ENCODE measurements around the gene UPK3BL2. TPM values are rescaled to one million over a fixed set of nuclear protein-coding genes. Genes with fewer than 3 reads are reported as not detected.
"Not testable (repeated sequence)": the region's sequence is repeated elsewhere in the genome, so short reads cannot be mapped to it uniquely, and the experiment has no call there.

Gene UPK3BL2
- total RNA-seq, 1 experiment from 2014 or later, result 25.7 TPM

- H3K9me2 ChIP-seq (replicated peaks; ENCODE audit: low read length); H3K9ac ChIP-seq (ENCODE audit: low read length); H2AFZ ChIP-seq (ENCODE audit: low read length); ATAC-seq; H3K9me3 ChIP-seq (ENCODE audit: low read length); H3K4me2 ChIP-seq (ENCODE audit: low read length); H3K27ac ChIP-seq (ENCODE audit: low read length); H3K4me1 ChIP-seq (ENCODE audit: insufficient read depth, low read length); intact Hi-C loops (cut with micrococcal nuclease); H3K36me3 ChIP-seq (ENCODE audit: low read depth, low read length); POLR2A ChIA-PET (ENCODE audit: unreplicated experiment); CTCF ChIA-PET; DNase-seq; BruUV-seq (replicated peaks); H3K27me3 ChIP-seq (ENCODE audit: low read length); H3F3A ChIP-seq (ENCODE audit: low read length, unreplicated experiment); H3K4me3 ChIP-seq (ENCODE audit: low read length); H3K79me2 ChIP-seq (ENCODE audit: low read length); H4K20me1 ChIP-seq (ENCODE audit: low read length): not testable (repeated sequence)
Measured at GRCh38 chr7:102497308-102497707, 46.2 kb downstream of the UPK3BL2 start.

- H2AFZ ChIP-seq (ENCODE audit: low read length); intact Hi-C loops (cut with micrococcal nuclease); H3K36me3 ChIP-seq (ENCODE audit: low read depth, low read length); H3K79me2 ChIP-seq (ENCODE audit: low read length); ATAC-seq; BruUV-seq (replicated peaks); H4K20me1 ChIP-seq (ENCODE audit: low read length); H3K4me1 ChIP-seq (ENCODE audit: insufficient read depth, low read length); CTCF ChIA-PET; H3K4me3 ChIP-seq (ENCODE audit: low read length); DNase-seq; H3F3A ChIP-seq (ENCODE audit: low read length, unreplicated experiment); H3K9ac ChIP-seq (ENCODE audit: low read length); H3K4me2 ChIP-seq (ENCODE audit: low read length); POLR2A ChIA-PET (ENCODE audit: unreplicated experiment); H3K9me2 ChIP-seq (replicated peaks; ENCODE audit: low read length); H3K27me3 ChIP-seq (ENCODE audit: low read length); H3K27ac ChIP-seq (ENCODE audit: low read length); H3K9me3 ChIP-seq (ENCODE audit: low read length): not testable (repeated sequence)
Measured at GRCh38 chr7:102496861-102497260, 46.6 kb downstream of the UPK3BL2 start.

- peak; percentile 29 for ATAC-seq
- H3K4me2 ChIP-seq (ENCODE audit: low read length); H3K9ac ChIP-seq (ENCODE audit: low read length); H3K4me3 ChIP-seq (ENCODE audit: low read length); DNase-seq; H3K27ac ChIP-seq (ENCODE audit: low read length); H3K36me3 ChIP-seq (ENCODE audit: low read depth, low read length); CTCF ChIA-PET; H3K79me2 ChIP-seq (ENCODE audit: low read length); H3K4me1 ChIP-seq (ENCODE audit: insufficient read depth, low read length); H3K9me3 ChIP-seq (ENCODE audit: low read length); H3F3A ChIP-seq (ENCODE audit: low read length, unreplicated experiment); intact Hi-C loops (cut with micrococcal nuclease); H2AFZ ChIP-seq (ENCODE audit: low read length); H3K9me2 ChIP-seq (replicated peaks; ENCODE audit: low read length); H4K20me1 ChIP-seq (ENCODE audit: low read length); POLR2A ChIA-PET (ENCODE audit: unreplicated experiment); H3K27me3 ChIP-seq (ENCODE audit: low read length): not testable (repeated sequence)
- TSS peak; percentile 74 for BruUV-seq (replicated peaks)
Measured at GRCh38 chr7:102494473-102495149, 48.9 kb downstream of the UPK3BL2 start.

- H3K9ac ChIP-seq (ENCODE audit: low read length); H3K4me3 ChIP-seq (ENCODE audit: low read length); H3K9me2 ChIP-seq (replicated peaks; ENCODE audit: low read length); H3K4me1 ChIP-seq (ENCODE audit: insufficient read depth, low read length); H3K27me3 ChIP-seq (ENCODE audit: low read length); H3K27ac ChIP-seq (ENCODE audit: low read length); H4K20me1 ChIP-seq (ENCODE audit: low read length); H3K36me3 ChIP-seq (ENCODE audit: low read depth, low read length); H3K9me3 ChIP-seq (ENCODE audit: low read length); intact Hi-C loops (cut with micrococcal nuclease); DNase-seq; H3F3A ChIP-seq (ENCODE audit: low read length, unreplicated experiment); CTCF ChIA-PET; ATAC-seq; H2AFZ ChIP-seq (ENCODE audit: low read length); H3K79me2 ChIP-seq (ENCODE audit: low read length); POLR2A ChIA-PET (ENCODE audit: unreplicated experiment): not testable (repeated sequence)
- BruUV-seq (replicated peaks), result TSS peak; percentile 73
- H3K4me2 ChIP-seq (ENCODE audit: low read length), result 0 out of 2 replicates have a peak overlapping the region, but pooled peaks have one; percentile 41
Measured at GRCh38 chr7:102494026-102494425, 49.5 kb downstream of the UPK3BL2 start.

DNA sequence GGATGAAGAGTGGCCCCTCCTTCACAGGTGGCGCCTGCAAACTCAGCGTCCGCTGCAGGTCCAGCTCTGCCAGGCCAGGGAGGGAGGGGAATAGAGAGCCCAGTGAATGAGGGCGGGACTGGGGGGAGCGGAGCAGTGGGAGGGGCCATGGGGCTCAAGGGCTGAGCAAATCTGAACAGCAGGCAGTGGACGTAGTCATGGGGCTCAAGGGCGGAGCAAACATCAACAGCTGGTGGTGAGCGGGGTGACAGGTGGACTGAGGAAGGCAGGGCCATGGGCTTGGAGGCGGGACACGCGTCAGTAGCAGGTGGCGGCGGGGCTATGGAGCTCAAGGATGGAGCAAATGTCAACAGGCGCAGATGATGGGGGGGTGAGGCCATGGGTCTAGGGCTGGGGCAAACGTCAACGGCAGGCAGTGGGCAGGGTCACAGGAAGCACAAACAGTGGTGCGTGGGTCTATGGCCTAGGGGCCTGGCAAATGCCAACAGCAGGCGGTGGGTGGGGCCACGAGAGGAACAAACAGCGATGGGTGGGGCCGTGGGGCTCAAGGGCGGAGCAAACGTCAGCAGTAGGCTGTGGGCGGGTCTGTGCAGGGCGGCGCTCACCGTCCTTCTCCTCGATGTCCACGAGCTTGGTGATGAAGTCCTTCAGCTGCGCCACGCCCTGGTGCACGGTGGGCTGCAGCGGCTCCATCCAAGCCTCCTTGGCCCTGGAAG is 50.1 kb downstream of the UPK3BL2 start:
- H3K9me3 ChIP-seq (ENCODE audit: low read length); H3K27me3 ChIP-seq (ENCODE audit: low read length); H3K9ac ChIP-seq (ENCODE audit: low read length); H3K4me3 ChIP-seq (ENCODE audit: low read length); H3K79me2 ChIP-seq (ENCODE audit: low read length); BruUV-seq (replicated peaks); DNase-seq; H3K4me1 ChIP-seq (ENCODE audit: insufficient read depth, low read length); H3K9me2 ChIP-seq (replicated peaks; ENCODE audit: low read length); H3K36me3 ChIP-seq (ENCODE audit: low read depth, low read length); intact Hi-C loops (cut with micrococcal nuclease); POLR2A ChIA-PET (ENCODE audit: unreplicated experiment); H2AFZ ChIP-seq (ENCODE audit: low read length); H4K20me1 ChIP-seq (ENCODE audit: low read length); H3F3A ChIP-seq (ENCODE audit: low read length, unreplicated experiment); H3K4me2 ChIP-seq (ENCODE audit: low read length); H3K27ac ChIP-seq (ENCODE audit: low read length); CTCF ChIA-PET: not testable (repeated sequence)
- ATAC-seq, result peak; percentile 67

DNA sequence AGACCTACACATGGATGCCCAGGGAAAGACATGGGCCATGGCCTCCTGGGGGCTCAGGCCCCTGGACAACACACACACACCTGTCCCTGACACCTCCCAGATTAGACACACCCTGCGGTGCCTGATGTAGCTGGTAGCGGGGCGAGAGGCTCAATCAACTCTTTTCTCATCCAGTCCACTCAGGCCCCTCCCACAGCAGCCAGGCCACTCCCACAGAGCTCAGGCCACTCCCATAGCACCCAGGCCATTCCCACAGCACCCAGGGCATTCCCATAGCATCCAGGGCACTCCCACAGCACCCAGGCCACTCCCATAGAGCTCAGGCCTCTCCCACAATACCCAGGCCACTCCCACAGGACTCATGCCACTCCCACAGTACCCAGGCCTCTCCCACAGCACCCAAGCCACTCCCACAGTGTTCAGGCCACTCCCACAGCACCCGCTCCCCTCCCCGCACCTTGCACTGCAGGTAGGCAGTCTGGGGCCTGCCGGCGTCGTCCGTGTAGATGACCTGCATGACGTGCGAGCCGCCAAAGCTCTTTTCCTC is 52.9 kb downstream of the UPK3BL2 start:
- peak; percentile 84 for ATAC-seq
- H2AFZ ChIP-seq (ENCODE audit: low read length); H3F3A ChIP-seq (ENCODE audit: low read length, unreplicated experiment); H3K9me3 ChIP-seq (ENCODE audit: low read length); DNase-seq; BruUV-seq (replicated peaks); CTCF ChIA-PET; H3K4me2 ChIP-seq (ENCODE audit: low read length); H4K20me1 ChIP-seq (ENCODE audit: low read length); H3K27me3 ChIP-seq (ENCODE audit: low read length); H3K4me1 ChIP-seq (ENCODE audit: insufficient read depth, low read length); H3K27ac ChIP-seq (ENCODE audit: low read length); H3K4me3 ChIP-seq (ENCODE audit: low read length); H3K36me3 ChIP-seq (ENCODE audit: low read depth, low read length); H3K79me2 ChIP-seq (ENCODE audit: low read length); POLR2A ChIA-PET (ENCODE audit: unreplicated experiment); intact Hi-C loops (cut with micrococcal nuclease); H3K9ac ChIP-seq (ENCODE audit: low read length); H3K9me2 ChIP-seq (replicated peaks; ENCODE audit: low read length): not testable (repeated sequence)
